Brain microvascular endothelial cell (primary cell): ENCODE results near the gene ARHGAP26.

ENCODE experiments used
- DNase-seq: peaks from one replicate; pipeline ENCODE4 v3.0.0-alpha.2; 2020
- H3K27ac ChIP-seq: fragments of 250-450 bp; sonication (Bioruptor Pico); 2 replicates; pipeline ENCODE4 v1.5.1; 2020; ENCODE audit warnings: mild to moderate bottlenecking, moderate library complexity
- H3K27me3 ChIP-seq: fragments of 250-450 bp; sonication (Bioruptor Pico); replicated peaks from 2 replicates; pipeline ENCODE4 v1.5.1; 2020; ENCODE audit warnings: mild to moderate bottlenecking
- H3K36me3 ChIP-seq: fragments of 250-450 bp; sonication (Bioruptor Pico); replicated peaks from 2 replicates; pipeline ENCODE4 v1.5.1; 2020; ENCODE audit warnings: mild to moderate bottlenecking
- H3K4me3 ChIP-seq: 2 replicates; pipeline ENCODE4 v1.5.1; 2011; ENCODE audit warnings: low read depth, mild to moderate bottlenecking, control low read depth, low read length, moderate library complexity
- in situ Hi-C: cut with HindIII; loops from 2 replicates; pipeline ENCODE4 v1.10.0; 2017; ENCODE audit warnings: low sequenced_read_pairs, low pct_ligation_motif_present
- TF ChIP-seq, protein P1 (sequence below): IDR thresholded peaks from 2 replicates; pipeline ENCODE4 v1.5.1; 2011; ENCODE audit warnings: low read depth, mild to moderate bottlenecking, moderate library complexity, low read length, control low read depth, inconsistent platforms; ENCODE audit errors: missing control alignments

The ARHGAP26 gene

DNA sequence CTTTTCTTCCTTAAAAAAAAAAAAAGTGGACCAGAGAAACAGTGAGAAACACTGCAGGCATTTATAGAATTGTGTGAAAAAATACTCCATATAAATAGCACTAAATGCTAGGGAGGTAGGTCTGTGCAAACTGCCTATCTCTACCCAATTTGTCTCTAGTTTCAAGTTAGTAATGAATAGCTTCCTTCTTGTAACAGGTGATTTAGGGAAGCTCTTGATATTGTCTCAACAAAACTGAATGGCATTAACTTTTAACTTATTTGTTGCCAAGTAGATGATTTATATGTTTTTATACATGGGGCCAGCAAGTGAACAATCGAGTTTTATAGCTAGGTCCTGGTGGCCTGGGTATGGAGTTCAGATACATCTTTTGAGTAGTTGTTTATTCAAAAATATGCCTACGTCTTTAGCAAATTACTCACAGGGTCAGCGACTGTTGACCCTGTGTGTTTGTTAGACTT, 349.7 kb downstream of the ARHGAP26 start:
- Histone ChIP-seq H3K27ac (no peak overlapping the region), H3K36me3 (no peaks in the 10 kb centered on the region), H3K4me3 (no peak overlapping the region), H3K27me3 (no peaks in the 10 kb centered on the region)
- in situ Hi-C loops = no loop called here
- TF ChIP-seq, protein P1, sequence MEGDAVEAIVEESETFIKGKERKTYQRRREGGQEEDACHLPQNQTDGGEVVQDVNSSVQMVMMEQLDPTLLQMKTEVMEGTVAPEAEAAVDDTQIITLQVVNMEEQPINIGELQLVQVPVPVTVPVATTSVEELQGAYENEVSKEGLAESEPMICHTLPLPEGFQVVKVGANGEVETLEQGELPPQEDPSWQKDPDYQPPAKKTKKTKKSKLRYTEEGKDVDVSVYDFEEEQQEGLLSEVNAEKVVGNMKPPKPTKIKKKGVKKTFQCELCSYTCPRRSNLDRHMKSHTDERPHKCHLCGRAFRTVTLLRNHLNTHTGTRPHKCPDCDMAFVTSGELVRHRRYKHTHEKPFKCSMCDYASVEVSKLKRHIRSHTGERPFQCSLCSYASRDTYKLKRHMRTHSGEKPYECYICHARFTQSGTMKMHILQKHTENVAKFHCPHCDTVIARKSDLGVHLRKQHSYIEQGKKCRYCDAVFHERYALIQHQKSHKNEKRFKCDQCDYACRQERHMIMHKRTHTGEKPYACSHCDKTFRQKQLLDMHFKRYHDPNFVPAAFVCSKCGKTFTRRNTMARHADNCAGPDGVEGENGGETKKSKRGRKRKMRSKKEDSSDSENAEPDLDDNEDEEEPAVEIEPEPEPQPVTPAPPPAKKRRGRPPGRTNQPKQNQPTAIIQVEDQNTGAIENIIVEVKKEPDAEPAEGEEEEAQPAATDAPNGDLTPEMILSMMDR = no peak
- DNase-seq = no peak

DNA sequence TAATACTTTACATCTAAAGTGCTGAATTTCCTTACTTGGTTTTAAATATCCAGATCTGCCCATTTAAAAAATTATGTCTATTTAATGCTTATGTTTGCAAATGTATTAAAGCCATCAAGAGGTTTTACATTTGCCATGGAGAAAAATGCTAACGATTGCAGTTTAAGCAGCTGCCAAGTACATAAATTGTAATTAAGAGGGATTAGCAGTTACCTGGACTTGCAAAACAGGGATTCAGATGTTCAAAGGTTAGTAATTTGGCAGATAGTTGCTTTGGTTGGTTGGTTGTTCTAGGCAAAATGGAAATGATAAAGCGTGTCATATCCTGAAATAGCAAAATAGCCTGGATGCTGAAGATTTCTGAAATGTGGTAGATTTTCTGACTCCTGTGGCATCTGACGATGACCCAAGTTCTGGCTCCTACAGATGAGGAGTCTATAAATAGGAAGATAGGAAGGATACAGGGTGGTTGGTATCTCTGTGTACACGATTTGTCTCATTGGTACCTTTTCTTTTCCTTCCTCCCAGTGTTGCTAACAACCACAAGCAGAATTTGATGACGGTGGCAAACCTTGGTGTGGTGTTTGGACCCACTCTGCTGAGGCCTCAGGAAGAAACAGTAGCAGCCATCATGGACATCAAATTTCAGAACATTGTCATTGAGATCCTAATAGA, 350.4 kb downstream of the ARHGAP26 start:
- no peak overlapping the region for H3K27ac ChIP-seq
- H3K4me3 ChIP-seq = no peak overlapping the region
- no peaks in the 10 kb centered on the region for H3K27me3 ChIP-seq
- TF ChIP-seq, protein P1 = no peak
- in situ Hi-C loops = no loop called here
- no peaks in the 10 kb centered on the region for H3K36me3 ChIP-seq
- no peak for DNase-seq

DNA sequence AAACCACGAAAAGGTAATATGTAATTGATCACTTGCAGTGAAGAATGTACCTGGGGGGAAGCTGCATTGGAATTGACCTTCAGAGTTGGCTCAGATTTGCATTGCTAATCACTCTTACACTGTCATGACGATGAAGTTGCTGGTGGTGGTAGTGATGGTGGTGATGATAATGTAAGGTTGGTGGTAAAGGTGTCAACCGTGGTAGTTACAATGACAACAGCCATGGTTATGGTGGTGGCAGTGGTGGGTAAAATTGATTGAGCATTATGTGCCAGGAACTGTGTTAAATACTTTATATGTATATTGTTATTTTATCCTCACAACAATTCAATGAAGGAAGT, 350.9 kb downstream of the ARHGAP26 start:
- Histone ChIP-seq H3K4me3 (no peak overlapping the region), H3K36me3 (no peaks in the 10 kb centered on the region), H3K27ac (no peak overlapping the region), H3K27me3 (no peaks in the 10 kb centered on the region)
- TF ChIP-seq, protein P1 = no peak
- no peak for DNase-seq
- in situ Hi-C loops = no loop called here

DNA sequence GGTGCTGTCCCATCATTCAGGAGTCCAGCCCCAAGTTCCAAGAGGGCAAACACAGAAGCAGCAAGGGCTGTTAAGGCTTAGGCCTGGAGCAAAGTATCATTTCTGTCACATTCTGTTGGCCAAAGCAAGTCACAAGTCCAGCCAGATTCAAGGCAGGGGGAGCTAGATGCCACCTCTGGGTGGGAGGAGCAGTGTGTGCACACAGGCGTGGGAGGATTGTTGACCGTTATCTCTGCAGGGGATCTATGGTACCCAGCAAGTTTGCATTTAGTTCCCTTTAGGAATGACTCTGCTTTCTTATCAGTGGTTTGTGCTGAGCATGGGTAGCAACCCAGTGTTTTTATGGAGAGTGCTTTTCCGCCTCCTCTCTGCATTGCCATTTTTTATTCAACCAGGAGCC, 354.4 kb downstream of the ARHGAP26 start:
- in situ Hi-C loops = no loop called here
- no peaks in the 10 kb centered on the region for H3K36me3 ChIP-seq
- no peaks in the 10 kb centered on the region for H3K27me3 ChIP-seq
- H3K27ac ChIP-seq = no peak overlapping the region
- H3K4me3 ChIP-seq = no peak overlapping the region
- TF ChIP-seq, protein P1 = no peak
- no peak for DNase-seq

DNA sequence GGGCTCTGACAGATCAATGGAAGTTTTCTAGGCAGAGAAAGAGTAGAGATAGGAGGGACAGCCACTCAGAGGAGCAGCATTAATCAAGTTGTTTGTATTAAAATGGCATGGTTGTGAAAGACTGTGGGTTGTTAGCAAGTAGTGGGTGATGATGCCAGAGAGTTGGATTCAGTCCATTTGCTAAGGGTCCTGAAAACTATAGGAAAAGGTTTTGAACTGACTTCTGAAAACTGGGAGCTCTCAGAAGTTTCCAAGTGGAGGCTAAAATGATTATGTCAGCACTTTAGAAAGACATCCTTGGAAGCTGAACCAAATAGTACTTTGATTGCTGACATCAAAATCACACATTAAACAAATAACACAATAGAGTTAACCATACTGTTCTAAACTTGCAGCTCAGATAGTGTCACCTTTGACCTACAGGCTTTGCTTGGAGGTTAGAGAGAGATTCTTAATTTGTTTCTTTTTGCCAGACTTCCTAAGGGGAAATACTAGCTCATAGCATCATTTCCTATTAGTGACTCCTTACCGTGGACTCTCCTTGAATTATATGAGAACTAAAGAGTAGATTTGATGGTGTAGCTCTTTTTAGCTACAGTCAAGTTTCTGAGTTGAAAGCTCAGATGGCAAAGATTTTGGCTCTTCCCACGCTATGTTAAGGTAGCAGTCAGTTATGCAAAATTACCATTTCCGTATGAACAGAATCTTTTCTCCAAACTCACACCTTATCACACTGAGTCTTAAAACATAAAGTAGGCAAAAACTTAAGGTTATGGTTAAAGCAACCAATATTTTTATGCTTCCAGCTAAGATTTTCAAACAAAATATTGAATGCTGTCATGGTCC, 356.2 kb downstream of the ARHGAP26 start:
- TF ChIP-seq, protein P1 = no peak
- DNase-seq = no peak
- in situ Hi-C loops = no loop called here

More for the DNA sequence above, 356.2 kb downstream of the ARHGAP26 start:
- no peaks in the 10 kb centered on the region for H3K36me3 ChIP-seq
- no peaks in the 10 kb centered on the region for H3K27me3 ChIP-seq
- H3K27ac ChIP-seq = no peak overlapping the region
- H3K4me3 ChIP-seq = no peak overlapping the region
